Left ventricle myocardium inferior (tissue), 1 donor: ENCODE measurements around the gene RPL37. TPM values are rescaled to one million over a fixed set of nuclear protein-coding genes. Genes with fewer than 3 reads are reported as not detected.

ENCODE experiments used
- DNase-seq: peaks from one replicate; pipeline ENCODE4 v3.0.0-alpha.2; 2020
- H3K27ac ChIP-seq: fragments of 200-600 bp; replicated peaks from 2 replicates; pipeline ENCODE4 v1.8.0; 2021
- H3K27me3 ChIP-seq: fragments of 200-600 bp; 2 replicates; pipeline ENCODE4 v1.8.0; 2021; ENCODE audit warnings: low read depth
- H3K36me3 ChIP-seq: fragments of 200-600 bp; 2 replicates; pipeline ENCODE4 v1.8.0; 2021
- H3K4me1 ChIP-seq: fragments of 200-600 bp; 2 replicates; pipeline ENCODE4 v1.8.0; 2021
- H3K4me3 ChIP-seq: fragments of 200-600 bp; 2 replicates; pipeline ENCODE4 v1.8.0; 2021; ENCODE audit warnings: mild to moderate bottlenecking, moderate library complexity
- H3K9me3 ChIP-seq: fragments of 200-600 bp; replicated peaks from 2 replicates; pipeline ENCODE4 v1.8.0; 2021
- CTCF ChIP-seq: fragments of 200-600 bp; IDR thresholded peaks from 2 replicates; pipeline ENCODE4 v1.8.0; 2021; ENCODE audit warnings: antibody characterized with exemption, mild to moderate bottlenecking, borderline replicate concordance
- intact Hi-C: fragments of 100-400 bp; cut with micrococcal nuclease; formaldehyde crosslinking; loops from one replicate; pipeline ENCODE4 v1.11.0; 2022
- total RNA-seq: library from RNA; stranded (reverse); fragmentation: NEBNext Ultra II Directional; extraction: Animal tissue kit (Norgen Biotek cat#: 25700); gene quantifications from one replicate; pipeline ENCODE4 v1.2.1, GENCODE V29; 2021
- donor health status: DM: no; HTN: yes; CAD: no; lungs with severe emphysema.

The RPL37 gene
- total RNA-seq, 1 donor from 2014 or later, result 624 TPM

- Histone ChIP-seq H3K4me3 (no peak overlapping the region), H3K9me3 (no peaks in the 10 kb centered on the region), H3K27ac (no peak overlapping the region), H3K27me3 (no peaks in the 10 kb centered on the region), H3K4me1 (no peaks in the 10 kb centered on the region), H3K36me3 (no peaks in the 10 kb centered on the region)
- intact Hi-C loops, result no loop called here
- TF ChIP-seq CTCF, result no peak
- no peak for DNase-seq
These were observed 21.2 kb downstream of the RPL37 start for GRCh38 chr5:40813698-40814281.

- Histone ChIP-seq H3K27me3 (no peaks in the 10 kb centered on the region), H3K4me3 (no peak overlapping the region), H3K9me3 (no peaks in the 10 kb centered on the region), H3K27ac (no peak overlapping the region), H3K4me1 (no peaks in the 10 kb centered on the region), H3K36me3 (no peaks in the 10 kb centered on the region)
- no peak for TF ChIP-seq CTCF
- intact Hi-C loops, result no loop called here
- DNase-seq, result no peak
These were observed 22.9 kb downstream of the RPL37 start for GRCh38 chr5:40812125-40812524.

- no peaks in the 10 kb centered on the region for H3K9me3 ChIP-seq
- no peak for DNase-seq
- intact Hi-C loops, result no loop called here
- H3K4me1 ChIP-seq, result peaks cover 22% of the 10 kb centered on the region
- no peak for TF ChIP-seq CTCF
- no peak overlapping the region for H3K27ac ChIP-seq
- H3K27me3 ChIP-seq, result no peaks in the 10 kb centered on the region
- no peak overlapping the region for H3K4me3 ChIP-seq
- no peaks in the 10 kb centered on the region for H3K36me3 ChIP-seq
These were observed 33.1 kb downstream of the RPL37 start for GRCh38 chr5:40801771-40802562.

- peaks cover 46% of the 10 kb centered on the region for H3K4me1 ChIP-seq
- intact Hi-C loops, result no loop called here
- peak overlapping the region; percentile 98 for H3K4me3 ChIP-seq
- no peaks in the 10 kb centered on the region for H3K27me3 ChIP-seq
- DNase-seq, result no peak
- no peak for TF ChIP-seq CTCF
- H3K27ac ChIP-seq, result peak overlapping the region; percentile 95
- no peaks in the 10 kb centered on the region for H3K36me3 ChIP-seq
- H3K9me3 ChIP-seq, result no peaks in the 10 kb centered on the region
These were observed 35.8 kb downstream of the RPL37 start for GRCh38 chr5:40799258-40799657.

- H3K4me3 ChIP-seq, result peak overlapping the region; percentile 98
- intact Hi-C loops, result no loop called here
- no peak for TF ChIP-seq CTCF
- H3K27me3 ChIP-seq, result no peaks in the 10 kb centered on the region
- H3K36me3 ChIP-seq, result no peaks in the 10 kb centered on the region
- DNase-seq, result no peak
- no peaks in the 10 kb centered on the region for H3K9me3 ChIP-seq
- peak overlapping the region; percentile 95 for H3K27ac ChIP-seq
- peaks cover 49% of the 10 kb centered on the region for H3K4me1 ChIP-seq
These were observed 36.2 kb downstream of the RPL37 start for GRCh38 chr5:40798801-40799210.
